ENCODE results near the gene CYP2R1. TPM values are rescaled to one million over a fixed set of nuclear protein-coding genes. Genes with fewer than 3 reads are reported as not detected.

CYP2R1 gene
- total and polyA plus RNA-seq, 10 of the 15 experiments (the other 5 are each of a cell fraction or from before 2014, with no cell fraction given) = 0.52 to 10.3 (median 6.3) TPM

GRCh38 chr11:14872032-14872431 is 20.0 kb downstream of the CYP2R1 start:
- in situ Hi-C loops (cut with MboI) = no loop called here
- Histone ChIP-seq H2AFZ (ENCODE audit: control insufficient read depth, low read depth, low read length) (no peak overlapping the region), H3K79me2 (ENCODE audit: control insufficient read depth, insufficient read depth, low read length) (no peaks in the 10 kb centered on the region), H3K4me2 (ENCODE audit: control insufficient read depth, insufficient read depth) (no peak overlapping the region), H3K4me3 (no peak overlapping the region), H3K9me3 (replicated peaks; ENCODE audit: control insufficient read depth, insufficient read depth, low read length) (no peaks in the 10 kb centered on the region), H4K20me1 (ENCODE audit: control insufficient read depth, insufficient read depth) (no peaks in the 10 kb centered on the region), H3K27ac (ENCODE audit: control insufficient read depth, insufficient read depth) (no peak overlapping the region), H3K27me3 (replicated peaks in 1 of 2; ENCODE audit: control insufficient read depth in 2 of 2, insufficient read depth in 2 of 2, low read length in 1 of 2) (no peaks in the 10 kb centered on the region), H3K4me1 (ENCODE audit: control insufficient read depth, insufficient read depth, low read length) (no peaks in the 10 kb centered on the region), H3K9ac (ENCODE audit: control insufficient read depth, insufficient read depth, low read length) (no peak overlapping the region), H3K36me3 (ENCODE audit: control insufficient read depth in 2 of 2, insufficient read depth in 2 of 2, low read length in 1 of 2) (no peaks in the 10 kb centered on the region)
- ChIA-PET POLR2A (no interaction called here), RAD21 (ENCODE audit: unreplicated experiment) (no interaction called here), CTCF (interaction anchor here (1.2 kb wide), 1 partner anchor 36 kb away, joined by 4 read pairs; no protein-coding TSS in a partner anchor), SMC1A (ENCODE audit: uncharacterized antibody, unreplicated experiment) (interaction anchor here (0.8 kb wide), 1 partner anchor 9 kb away, joined by 3 read pairs; no protein-coding TSS in a partner anchor)
- no peak for FAIRE-seq
- intact Hi-C loops (cut with micrococcal nuclease; ENCODE audit: unreplicated experiment) = no loop called here
- DNase-seq (ENCODE audit: low read depth, low spot score) = no peak
- no TSS peak for BruUV-seq (replicated peaks)
- no peak for ATAC-seq
- TF ChIP-seq BCLAF1 (IDR thresholded peaks at IDR 0.05) (no peak), TCF7 (IDR thresholded peaks at IDR 0.05; ENCODE audit: borderline replicate concordance) (no peak), FOXM1 (IDR thresholded peaks at IDR 0.05; ENCODE audit: low read depth, low read length) (no peak), BCL3 (IDR thresholded peaks at IDR 0.05; ENCODE audit: borderline replicate concordance, insufficient read depth, low read depth, low read length, poor library complexity, severe bottlenecking) (no peak), CUX1 (IDR thresholded peaks at IDR 0.05; ENCODE audit: insufficient replicate concordance, low read depth, low read length) (no peak), SUPT20H (IDR thresholded peaks at IDR 0.05; ENCODE audit: borderline replicate concordance, control insufficient read depth, low read depth, low read length) (no peak), EP300 (IDR thresholded peaks at IDR 0.05; ENCODE audit: borderline replicate concordance in 1 of 2, control insufficient read depth in 1 of 2, low read depth in 2 of 2, low read length in 2 of 2) (no peak), CEBPB (IDR thresholded peaks at IDR 0.05; ENCODE audit: borderline replicate concordance in 1 of 2, low read depth in 2 of 2, low read length in 2 of 2) (no peak), SMARCA5 (IDR thresholded peaks at IDR 0.05) (no peak), ZBTB11 (CRISPR knock-in tag; IDR thresholded peaks at IDR 0.05) (no peak)

Data from GM12878 (cell line).